ENCODE measurements around the gene TMEM242.

DNA sequence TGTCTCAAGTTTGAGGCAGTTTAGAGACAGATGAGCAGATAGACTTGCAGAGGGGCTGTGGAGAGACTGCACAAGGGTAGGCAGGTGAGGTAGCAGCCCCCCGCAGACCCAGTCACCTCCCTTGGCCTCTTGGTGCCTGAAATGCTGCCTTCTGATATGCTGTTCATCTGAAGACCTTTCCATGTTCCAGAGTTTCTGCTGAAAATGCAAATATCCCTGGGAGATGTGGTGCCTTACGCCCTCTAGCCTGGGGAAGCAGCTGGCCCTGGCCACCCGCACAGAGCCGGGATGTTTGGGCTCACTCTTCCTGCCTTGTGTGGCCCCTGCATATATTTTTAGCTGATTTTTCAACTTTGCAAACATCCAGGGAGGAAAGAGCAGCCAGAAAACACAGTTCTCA lies 51.4 kb downstream of the TMEM242 start:
- TF ChIP-seq, protein P1, sequence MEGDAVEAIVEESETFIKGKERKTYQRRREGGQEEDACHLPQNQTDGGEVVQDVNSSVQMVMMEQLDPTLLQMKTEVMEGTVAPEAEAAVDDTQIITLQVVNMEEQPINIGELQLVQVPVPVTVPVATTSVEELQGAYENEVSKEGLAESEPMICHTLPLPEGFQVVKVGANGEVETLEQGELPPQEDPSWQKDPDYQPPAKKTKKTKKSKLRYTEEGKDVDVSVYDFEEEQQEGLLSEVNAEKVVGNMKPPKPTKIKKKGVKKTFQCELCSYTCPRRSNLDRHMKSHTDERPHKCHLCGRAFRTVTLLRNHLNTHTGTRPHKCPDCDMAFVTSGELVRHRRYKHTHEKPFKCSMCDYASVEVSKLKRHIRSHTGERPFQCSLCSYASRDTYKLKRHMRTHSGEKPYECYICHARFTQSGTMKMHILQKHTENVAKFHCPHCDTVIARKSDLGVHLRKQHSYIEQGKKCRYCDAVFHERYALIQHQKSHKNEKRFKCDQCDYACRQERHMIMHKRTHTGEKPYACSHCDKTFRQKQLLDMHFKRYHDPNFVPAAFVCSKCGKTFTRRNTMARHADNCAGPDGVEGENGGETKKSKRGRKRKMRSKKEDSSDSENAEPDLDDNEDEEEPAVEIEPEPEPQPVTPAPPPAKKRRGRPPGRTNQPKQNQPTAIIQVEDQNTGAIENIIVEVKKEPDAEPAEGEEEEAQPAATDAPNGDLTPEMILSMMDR (IDR thresholded peaks at IDR 0.05): no peak
- TF ChIP-seq MAZ (IDR thresholded peaks at IDR 0.05; ENCODE audit: borderline replicate concordance, low read depth, low read length) (no peak), FOSL2 (IDR thresholded peaks at IDR 0.05) (no peak), FOSL2 (CRISPR knock-in tag; IDR thresholded peaks at IDR 0.05) (no peak), RCOR1 (IDR thresholded peaks at IDR 0.05; ENCODE audit: low read depth, low read length) (no peak), BHLHE40 (IDR thresholded peaks at IDR 0.05; ENCODE audit: low read depth, low read length) (no peak), JUN (IDR thresholded peaks at IDR 0.05) (no peak), POLR2A (IDR thresholded peaks at IDR 0.05; ENCODE audit: low read length) (no peak), CHD4 (IDR thresholded peaks at IDR 0.05; ENCODE audit: borderline replicate concordance) (no peak), ESRRA (IDR thresholded peaks at IDR 0.05; ENCODE audit: borderline replicate concordance, low read length) (no peak), TFCP2L1 (CRISPR knock-in tag; IDR thresholded peaks at IDR 0.05) (no peak), EP300 (IDR thresholded peaks at IDR 0.05) (no peak), CEBPB (IDR thresholded peaks at IDR 0.05) (no peak), MYC (IDR thresholded peaks at IDR 0.05; ENCODE audit: borderline replicate concordance, low read length) (no peak)
- TF ChIP-seq, protein P2, sequence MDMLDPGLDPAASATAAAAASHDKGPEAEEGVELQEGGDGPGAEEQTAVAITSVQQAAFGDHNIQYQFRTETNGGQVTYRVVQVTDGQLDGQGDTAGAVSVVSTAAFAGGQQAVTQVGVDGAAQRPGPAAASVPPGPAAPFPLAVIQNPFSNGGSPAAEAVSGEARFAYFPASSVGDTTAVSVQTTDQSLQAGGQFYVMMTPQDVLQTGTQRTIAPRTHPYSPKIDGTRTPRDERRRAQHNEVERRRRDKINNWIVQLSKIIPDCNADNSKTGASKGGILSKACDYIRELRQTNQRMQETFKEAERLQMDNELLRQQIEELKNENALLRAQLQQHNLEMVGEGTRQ (IDR thresholded peaks at IDR 0.05): no peak

All from A549 (cell line).